ENCODE measurements around the gene DEPDC7. TPM values are rescaled to one million over a fixed set of nuclear protein-coding genes. Genes with fewer than 3 reads are reported as not detected.

The DEPDC7 gene
- total RNA-seq, 1 donor from 2014 or later: 3.7 TPM

GRCh38 chr11:33062137-33062536 lies 46.5 kb downstream of the DEPDC7 start:
- Mint-ChIP-seq H3K27ac (peak overlapping the region; percentile 67), H3K4me3 (no peak overlapping the region), H3K4me1 (ENCODE audit: unreplicated experiment) (peaks cover 22% of the 10 kb centered on the region), H3K27me3 (no peaks in the 10 kb centered on the region), H3K36me3 (peaks cover 22% of the 10 kb centered on the region), H3K9me3 (no peaks in the 10 kb centered on the region)
- no peak for TF ChIP-seq CTCF (conservative IDR thresholded peaks at IDR 0.05)
- DNase-seq (ENCODE audit: extremely low spot score, unreplicated experiment): no peak

- no peaks in the 10 kb centered on the region for H3K27me3 Mint-ChIP-seq
- H3K36me3 Mint-ChIP-seq: peaks cover 22% of the 10 kb centered on the region
- no peaks in the 10 kb centered on the region for H3K9me3 Mint-ChIP-seq
- H3K4me1 Mint-ChIP-seq (ENCODE audit: unreplicated experiment): peaks cover 21% of the 10 kb centered on the region
- no peak overlapping the region for H3K27ac Mint-ChIP-seq
- TF ChIP-seq CTCF (conservative IDR thresholded peaks at IDR 0.05): no peak
- no peak for DNase-seq (ENCODE audit: extremely low spot score, unreplicated experiment)
- no peak overlapping the region for H3K4me3 Mint-ChIP-seq
Measured at GRCh38 chr11:33063326-33063881, 47.7 kb downstream of the DEPDC7 start.

GRCh38 chr11:33064033-33064825 lies 48.6 kb downstream of the DEPDC7 start:
- H3K27ac Mint-ChIP-seq: peak overlapping the region; percentile 3
- no peaks in the 10 kb centered on the region for H3K9me3 Mint-ChIP-seq
- peaks cover 21% of the 10 kb centered on the region for H3K36me3 Mint-ChIP-seq
- no peak overlapping the region for H3K4me3 Mint-ChIP-seq
- TF ChIP-seq CTCF (conservative IDR thresholded peaks at IDR 0.05): no peak
- no peaks in the 10 kb centered on the region for H3K27me3 Mint-ChIP-seq
- peaks cover 17% of the 10 kb centered on the region for H3K4me1 Mint-ChIP-seq (ENCODE audit: unreplicated experiment)
- no peak for DNase-seq (ENCODE audit: extremely low spot score, unreplicated experiment)

- Mint-ChIP-seq H3K27me3 (no peaks in the 10 kb centered on the region), H3K27ac (peak overlapping the region; percentile 3), H3K4me1 (ENCODE audit: unreplicated experiment) (peaks cover 13% of the 10 kb centered on the region), H3K36me3 (peaks cover 17% of the 10 kb centered on the region), H3K4me3 (no peak overlapping the region), H3K9me3 (no peaks in the 10 kb centered on the region)
- no peak for DNase-seq (ENCODE audit: extremely low spot score, unreplicated experiment)
- TF ChIP-seq CTCF (conservative IDR thresholded peaks at IDR 0.05): no peak
Measured at GRCh38 chr11:33064866-33065265, 49.2 kb downstream of the DEPDC7 start.

- H3K4me3 Mint-ChIP-seq: peak overlapping the region; percentile 36
- H3K27me3 Mint-ChIP-seq: no peaks in the 10 kb centered on the region
- DNase-seq (ENCODE audit: extremely low spot score, unreplicated experiment): peak; percentile 78
- peaks cover 12% of the 10 kb centered on the region for H3K4me1 Mint-ChIP-seq (ENCODE audit: unreplicated experiment)
- peaks cover 17% of the 10 kb centered on the region for H3K36me3 Mint-ChIP-seq
- H3K9me3 Mint-ChIP-seq: no peaks in the 10 kb centered on the region
- peak; percentile 90 for TF ChIP-seq CTCF (conservative IDR thresholded peaks at IDR 0.05)
- H3K27ac Mint-ChIP-seq: peak overlapping the region; percentile 51
Measured at GRCh38 chr11:33065445-33066178, 49.9 kb downstream of the DEPDC7 start.
